Brain pericyte (primary cell): ENCODE measurements around the gene CHTOP.

Experiments
- DNase-seq: peaks from one replicate; pipeline ENCODE4 v3.0.0-alpha.2; 2012; ENCODE audit warnings: low read depth, low spot score

CHTOP gene

DNA sequence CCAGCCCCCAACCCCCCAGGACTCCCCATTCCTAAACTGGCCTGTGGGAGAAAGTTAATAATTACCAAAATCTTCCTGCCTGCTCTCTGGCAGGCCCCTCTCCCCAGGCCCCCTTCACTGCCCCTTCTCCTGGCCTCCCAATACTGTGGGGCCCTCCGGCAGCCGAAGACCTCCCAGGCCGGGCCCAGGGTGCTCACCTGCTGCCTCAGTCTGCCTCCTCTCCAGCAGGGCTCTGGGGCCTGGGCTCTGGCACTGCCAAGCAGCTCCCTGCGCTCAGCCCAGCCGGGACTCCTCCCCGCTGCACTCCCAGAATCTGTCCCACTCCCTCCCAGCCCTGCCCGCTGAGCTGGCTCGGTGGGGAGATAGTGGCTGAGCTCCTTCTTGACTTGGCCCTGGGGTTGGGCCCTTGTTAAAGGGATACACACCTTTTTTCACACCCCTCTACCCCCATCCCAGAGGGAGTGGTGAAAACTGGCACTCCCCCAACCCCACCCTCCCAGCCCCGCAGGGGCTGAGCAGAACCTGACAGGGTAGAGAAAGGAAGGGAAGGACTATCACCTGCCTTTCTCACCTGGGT is 21.0 kb upstream of the CHTOP start, which contains the start of gene S100A16:
S100A16 (minus strand) TSS at position 383 of the 577 bp plus-strand sequence. CDS start 4,986 bp downstream, outside the sequence.
- DNase-seq: no peak

DNA sequence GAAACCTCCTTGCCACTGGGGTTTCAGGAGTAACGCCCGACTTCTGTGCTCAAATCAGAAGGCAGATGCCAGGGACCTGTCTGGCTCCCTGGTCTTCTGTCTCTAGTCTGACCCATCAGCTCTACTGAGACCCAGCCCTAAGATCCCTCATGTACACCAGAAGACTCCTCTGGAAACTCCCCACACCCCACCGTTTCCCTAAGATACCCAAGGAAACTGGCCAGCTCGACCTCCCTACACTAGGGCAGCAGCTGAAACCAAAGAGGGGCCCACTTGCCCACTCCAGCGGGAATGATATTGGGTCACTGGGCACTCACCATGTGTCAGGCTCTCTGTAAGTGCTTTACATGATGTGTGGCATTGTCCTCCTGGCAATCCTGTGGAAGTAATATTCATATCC is 20.5 kb upstream of the CHTOP start:
- DNase-seq: no peak

DNA sequence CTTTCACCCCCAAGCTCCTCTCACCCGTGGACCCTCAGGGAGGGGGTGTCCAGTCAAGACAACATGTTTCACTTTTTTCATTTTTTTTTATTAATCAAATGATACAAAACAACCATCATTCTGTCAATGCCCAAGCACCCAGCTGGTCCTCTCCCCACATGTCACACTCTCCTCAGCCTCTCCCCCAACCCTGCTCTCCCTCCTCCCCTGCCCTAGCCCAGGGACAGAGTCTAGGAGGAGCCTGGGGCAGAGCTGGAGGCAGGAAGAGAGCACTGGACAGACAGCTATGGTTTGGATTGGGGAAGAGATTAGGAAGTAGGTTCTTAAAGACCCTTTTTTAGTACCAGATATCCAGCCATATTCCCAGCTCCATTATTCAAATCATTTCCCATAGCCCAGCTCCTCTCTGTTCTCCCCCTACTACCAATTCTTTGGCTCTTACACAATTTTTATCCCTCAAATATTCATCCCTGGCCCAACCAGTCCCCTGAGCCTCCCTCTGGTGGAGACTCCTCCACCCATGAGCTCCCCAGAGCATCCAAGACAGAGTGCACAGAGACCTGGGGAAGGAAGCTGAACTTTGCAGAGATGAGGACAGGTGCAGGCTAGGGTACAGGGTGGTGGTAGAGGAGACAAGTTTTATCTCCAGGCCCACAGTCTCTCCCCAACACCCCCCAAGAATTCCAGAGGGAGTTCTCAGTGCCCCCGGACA is 19.5 kb upstream of the CHTOP start:
- DNase-seq: no peak

DNA sequence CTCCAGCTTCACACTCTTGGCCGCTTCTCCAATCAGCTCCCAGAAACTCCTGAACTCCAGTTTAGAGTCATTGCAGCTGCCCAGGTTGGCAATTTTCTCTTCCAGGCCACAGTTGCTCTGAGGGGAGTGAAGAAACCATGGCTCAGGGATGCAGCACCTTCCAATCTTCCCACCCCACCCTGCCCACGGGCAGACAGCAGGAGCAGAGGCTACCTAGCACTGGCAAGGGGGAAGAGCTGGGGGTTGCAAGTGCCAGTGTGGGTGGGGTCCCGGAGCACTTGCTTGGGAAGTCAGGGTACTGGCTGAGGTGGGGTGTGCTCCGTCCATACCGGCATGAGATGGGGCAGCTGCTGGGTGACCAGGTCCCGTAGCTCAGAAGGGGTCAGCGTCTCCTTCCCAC is 19.0 kb upstream of the CHTOP start:
- DNase-seq: no peak

DNA sequence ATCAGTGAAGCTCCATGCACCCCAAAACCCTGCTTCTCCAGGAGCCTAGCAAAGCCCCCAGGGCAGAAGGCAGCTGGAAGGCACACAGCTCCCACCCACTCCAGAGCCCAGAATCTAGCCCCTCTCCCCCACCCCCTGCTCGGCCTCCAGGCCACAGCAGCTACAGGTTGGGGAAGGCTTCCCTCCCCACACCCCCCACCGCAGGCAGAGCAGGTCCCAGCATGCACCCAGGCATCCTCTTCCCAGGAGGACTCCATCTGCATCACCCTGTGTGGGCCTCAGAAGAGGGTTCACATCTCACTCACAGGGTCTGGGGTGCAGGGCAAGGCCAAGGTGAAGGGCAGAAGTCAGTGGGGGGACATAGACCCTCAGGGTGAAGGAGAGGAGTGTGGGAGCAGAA is 18.5 kb upstream of the CHTOP start:
- no peak for DNase-seq

DNA sequence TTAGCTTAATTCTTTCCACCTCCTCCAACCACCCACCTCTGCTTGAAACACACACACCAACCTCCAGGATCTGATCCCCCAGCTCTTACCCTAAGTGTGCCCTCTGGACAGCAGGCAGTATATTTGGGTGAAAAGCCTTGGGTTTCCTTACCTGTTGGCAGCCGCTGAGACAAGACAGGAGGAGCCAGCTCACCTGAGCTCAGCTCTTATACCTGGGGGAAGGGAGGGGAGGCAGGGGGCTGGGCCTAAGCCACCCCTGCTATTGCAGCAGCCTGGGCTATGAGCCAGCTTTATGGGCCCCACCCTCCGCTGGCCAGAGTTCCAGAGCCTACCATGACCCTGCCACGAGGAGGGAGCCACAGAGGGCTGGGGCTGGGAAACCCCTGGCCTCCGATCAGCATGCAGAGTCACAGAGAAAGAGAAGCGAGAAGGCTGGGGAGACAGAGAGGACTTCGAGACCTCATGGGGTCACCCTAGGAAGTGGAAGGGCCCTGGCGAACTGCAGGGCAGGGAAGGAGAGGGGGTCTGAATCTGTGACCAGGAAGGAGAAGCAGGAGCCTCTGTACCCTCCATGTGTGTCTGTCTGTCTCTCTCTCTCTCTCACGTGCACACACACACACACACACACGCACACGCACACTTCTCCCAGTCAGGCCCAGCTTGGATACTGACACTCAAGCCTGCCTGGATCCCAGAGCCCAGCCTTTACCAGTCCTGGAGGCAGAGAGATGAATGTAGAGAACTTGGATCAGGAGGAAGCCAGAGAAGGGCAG is 17.5 kb upstream of the CHTOP start, which contains the start of gene S100A14:
S100A14 (minus strand) TSS at position 182 of the 773 bp plus-strand sequence. CDS start 467 bp downstream, outside the sequence.
- DNase-seq: no peak

DNA sequence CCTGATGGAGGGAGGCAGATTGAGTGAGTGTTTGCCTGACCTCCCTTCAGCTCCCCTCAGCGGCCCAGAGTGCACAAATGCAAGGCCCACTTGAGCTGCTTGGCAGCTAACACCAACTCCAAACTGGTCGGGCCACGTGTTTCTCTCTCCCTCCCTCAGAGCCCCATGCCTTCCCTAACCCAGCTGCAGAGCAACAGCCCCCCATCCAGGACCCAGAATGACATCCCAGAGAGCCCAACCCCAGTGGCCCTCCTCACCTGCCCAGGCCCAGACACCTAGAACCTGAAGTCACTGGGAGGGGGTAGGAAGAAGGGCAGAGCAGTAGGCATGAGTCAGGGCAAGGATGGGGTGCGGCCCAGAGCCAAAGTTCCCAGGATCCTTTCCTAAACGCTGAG is 17.0 kb upstream of the CHTOP start:
- DNase-seq: no peak

DNA sequence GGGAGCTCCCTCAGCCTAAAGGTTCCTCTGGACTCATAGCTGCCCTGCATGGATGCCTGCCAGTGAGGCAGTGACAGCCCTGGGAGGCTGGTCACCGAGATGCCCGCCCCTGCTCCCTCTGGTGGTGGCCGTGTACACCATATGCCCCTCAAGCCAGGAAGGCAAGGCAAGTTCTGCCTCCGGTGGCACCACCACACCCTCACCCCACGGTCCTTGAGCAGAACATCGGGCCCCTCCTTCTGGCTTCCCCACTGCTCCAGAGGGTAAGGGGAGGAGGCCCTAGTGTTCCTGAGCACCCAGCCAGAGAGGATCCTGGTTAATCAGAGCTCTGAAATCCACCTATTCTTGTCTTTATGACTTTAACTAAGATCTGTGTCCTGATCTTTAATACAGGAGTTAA is 16.2 kb upstream of the CHTOP start:
- no peak for DNase-seq

DNA sequence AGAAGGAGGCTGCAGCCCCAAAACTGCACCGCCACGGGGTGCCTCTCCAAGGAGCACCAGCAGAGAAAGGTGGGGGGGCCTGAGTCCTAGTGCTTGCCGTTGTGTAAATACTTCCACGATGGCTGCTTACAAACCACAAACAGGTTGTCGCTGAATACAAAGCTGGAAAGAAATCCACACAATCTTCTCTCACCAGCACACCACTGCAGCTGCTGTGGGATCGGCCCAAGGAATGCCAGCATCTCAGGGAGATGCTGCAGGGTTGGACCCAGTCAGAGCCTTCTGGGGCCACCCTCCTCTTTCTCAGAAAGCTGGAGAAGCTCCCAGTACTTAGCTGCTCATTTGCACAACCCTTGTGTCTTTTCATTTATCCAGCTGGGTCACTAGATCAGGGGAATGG is 14.7 kb upstream of the CHTOP start:
- no peak for DNase-seq

DNA sequence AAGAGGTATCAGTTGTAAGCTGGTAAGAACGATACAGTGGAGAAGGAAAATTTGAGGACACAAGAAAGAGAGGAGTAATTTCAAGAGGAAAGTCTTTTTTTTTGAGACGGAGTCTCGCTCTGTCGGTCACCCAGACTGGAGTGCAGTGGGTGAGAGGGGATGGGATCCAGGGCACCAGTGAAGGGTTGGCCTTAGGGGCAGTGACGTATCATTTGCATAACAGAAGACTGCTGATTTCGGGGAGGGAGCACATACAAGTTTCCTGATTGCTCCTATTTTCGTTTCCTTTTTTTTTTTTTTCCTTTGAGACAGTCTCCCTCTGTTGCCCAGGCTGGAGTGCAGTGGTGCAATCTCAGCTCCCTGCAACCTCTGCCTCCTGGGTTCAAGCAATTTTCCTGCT is 10.8 kb upstream of the CHTOP start:
- DNase-seq: no peak

DNA sequence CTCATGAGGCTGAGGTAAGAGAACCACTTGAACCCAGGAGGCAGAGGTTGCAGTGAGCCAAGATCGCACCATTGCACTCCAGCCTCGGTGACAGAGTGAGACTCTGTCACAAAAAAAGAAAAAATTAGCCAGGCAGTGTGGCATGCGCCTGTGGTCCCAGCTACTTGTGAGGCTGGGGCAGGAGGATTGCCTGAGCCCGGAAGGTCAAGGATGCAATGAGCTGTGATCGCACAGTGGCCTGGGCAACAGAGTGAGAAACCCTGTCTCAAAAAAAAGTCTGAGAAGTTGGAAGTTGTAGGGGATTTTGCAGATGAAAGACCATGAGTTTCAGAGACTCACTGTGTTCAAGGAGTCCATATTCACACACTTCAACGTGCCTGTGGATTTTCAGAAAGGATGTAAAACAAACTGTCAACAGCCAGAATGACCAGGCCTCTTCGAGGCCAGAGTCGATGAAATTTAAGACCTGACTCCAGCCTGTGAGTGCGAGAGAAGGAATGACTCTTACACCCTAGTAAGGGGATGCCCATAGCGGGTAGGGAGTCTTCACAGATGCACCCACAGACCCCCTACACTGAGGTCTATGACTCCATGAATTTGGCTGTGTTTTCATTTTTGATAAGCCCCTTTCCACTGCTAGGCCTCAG is 8.8 kb upstream of the CHTOP start:
- DNase-seq: no peak

DNA sequence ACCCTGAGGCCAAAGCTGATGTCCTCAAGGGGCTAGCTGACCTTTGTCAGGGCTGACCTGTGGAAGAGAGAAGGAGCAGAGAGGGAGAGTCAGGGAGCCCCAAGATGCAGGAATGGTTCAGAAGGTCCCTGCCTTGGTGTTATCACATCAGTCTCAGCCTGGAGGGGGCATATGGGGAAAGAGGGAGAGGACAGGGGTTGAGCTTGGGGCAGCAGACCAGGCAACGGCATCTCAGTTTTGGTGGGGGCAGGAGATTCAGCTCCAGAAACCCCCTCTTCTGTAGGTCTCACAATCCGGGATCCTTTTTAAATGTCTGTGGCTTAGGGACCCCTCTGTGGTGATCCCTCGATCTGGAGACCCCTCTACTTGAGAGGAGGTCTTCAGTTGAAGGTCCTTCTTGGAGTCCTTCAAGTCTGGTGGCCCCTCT is 7.4 kb upstream of the CHTOP start:
- no peak for DNase-seq

DNA sequence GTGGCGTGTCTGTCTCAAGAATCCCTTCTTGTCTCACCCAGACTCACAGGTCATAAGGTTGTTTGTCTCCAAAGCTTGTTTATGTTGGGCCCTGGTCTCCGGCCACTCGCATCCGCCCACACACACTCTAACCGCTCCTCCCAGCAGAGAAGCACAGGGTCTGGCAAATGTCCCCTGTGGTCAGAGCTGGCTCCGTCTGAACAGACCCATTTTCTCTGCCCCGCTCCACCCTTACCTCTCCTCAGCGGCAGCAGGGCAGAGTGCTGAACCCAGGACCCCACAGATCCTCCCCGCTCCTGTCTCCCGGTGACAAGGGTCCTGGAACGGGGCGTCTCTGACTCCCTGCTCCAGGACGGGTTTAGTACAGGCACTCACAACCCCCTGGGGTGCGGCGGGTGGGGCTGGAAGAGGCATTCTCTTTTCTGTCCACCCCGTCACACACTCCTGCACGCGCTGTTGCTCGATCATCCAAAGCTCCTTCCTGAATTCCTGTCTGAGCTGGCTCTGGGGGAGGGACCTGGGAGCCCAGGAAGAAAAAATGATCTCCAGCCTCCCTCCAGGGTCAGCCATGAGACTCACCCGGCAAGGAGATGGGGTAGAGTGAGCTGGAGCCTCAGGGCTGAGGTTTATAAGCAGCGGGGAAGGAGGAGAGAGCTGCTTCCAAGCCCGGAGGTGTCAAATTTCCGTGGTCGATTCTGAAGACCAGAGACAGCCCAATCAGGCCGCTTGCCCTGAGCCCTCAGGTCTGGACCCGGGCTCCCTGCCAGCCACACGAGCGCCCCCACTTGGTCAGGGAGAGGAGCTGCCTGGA is 6.8 kb upstream of the CHTOP start, which contains the start of gene S100A13:
S100A13 (minus strand) TSS at position 602 of the 811 bp plus-strand sequence. CDS start 1,033 bp downstream, outside the sequence.
- DNase-seq: peak; percentile 73

DNA sequence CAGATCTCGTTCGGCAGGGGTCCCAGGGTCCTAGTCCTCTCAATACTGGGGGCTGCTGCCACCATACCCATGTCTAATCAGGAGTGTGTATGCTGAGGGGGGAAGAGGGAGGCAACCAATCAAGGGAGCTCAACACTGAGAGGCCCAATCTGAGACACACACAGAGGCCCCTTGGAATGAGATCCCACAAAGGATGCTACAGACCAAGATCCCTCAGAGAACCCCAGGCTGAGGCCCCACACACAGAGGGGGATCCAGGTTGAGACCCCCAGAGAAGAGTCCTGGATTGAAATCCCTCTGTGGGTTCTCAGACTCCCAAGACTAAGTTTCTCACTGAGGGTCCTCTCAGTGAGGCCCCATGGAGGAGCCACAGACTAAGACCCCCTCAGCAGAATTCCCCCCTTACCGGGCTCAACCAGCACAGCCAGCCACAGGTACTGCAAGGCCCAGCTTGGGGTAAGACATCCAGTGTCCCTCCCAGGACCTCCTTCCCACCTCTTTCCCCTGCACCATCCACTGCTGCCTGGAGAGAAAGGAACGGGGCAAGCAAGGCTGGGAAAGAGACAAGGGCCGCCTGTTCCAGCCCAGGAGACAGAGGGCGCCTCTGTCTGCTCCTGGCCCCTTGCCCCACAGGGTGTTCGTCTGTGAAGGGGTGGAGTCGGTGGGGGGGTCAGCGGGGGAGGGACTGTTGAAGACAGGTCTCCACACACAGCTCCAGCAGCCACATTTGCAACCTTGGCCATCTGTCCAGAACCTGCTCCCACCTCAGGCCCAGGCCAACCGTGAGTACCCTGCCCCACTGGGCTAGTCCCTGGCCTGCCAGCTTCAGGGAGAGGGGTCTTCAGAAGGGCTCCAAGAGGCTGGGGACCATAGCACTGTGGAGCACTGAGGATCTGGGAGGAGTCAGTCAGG is 5.9 kb upstream of the CHTOP start, which contains the start of gene S100A1:
S100A1 (plus strand) TSS at position 720 of the 912 bp plus-strand sequence. CDS start 2,088 bp downstream, outside the sequence.
- no peak for DNase-seq

DNA sequence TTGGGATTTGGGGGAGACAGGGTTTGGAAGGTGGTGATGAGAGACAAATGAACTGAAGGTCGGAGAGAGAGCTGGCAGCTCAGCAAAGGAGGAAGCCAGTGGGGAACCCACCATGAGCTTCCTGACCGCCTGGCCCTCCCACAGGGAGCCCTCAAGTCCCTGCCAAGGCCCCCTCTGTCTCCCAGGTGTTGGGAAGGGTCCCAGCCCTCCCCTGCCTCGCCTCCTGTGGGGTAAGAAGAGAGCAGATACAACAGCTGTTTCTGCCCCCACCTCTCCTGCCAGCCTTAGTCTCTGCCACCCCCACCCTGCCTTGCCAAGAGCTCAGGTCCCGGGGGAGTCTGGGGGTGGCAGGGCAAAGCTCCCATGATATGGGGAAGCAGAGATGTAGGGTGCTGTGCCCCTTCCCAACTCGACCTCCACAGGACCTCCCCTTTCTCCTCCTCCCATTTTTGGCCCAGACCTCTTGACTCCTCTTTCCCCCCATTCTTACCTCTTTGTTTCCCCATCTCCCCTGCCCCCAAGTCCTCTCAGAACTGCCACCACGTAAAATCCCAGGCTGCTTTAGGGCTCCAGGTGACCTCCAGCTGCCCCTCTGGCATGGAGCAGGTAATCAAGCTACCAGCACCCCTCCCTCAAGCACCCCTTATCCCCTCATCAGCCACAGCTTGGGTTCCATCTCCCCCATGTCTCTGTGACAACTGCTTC is 5.1 kb upstream of the CHTOP start:
- DNase-seq: no peak

DNA sequence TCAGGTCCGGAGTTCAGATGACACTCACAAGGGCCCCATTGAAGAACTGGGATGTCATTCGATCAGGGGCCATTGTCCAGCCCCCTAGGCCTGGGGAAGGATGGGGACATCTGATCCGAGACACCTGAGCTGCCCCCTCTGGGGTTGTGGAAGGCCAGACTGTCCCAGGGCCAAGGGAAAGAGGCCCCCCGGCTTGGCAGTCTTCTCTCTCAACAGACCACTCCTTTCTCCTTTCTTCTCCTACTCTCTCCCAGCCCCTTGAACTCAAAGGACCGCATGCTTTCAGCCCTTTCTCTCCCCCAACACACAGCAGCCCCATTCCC is 4.6 kb upstream of the CHTOP start:
- DNase-seq: no peak

DNA sequence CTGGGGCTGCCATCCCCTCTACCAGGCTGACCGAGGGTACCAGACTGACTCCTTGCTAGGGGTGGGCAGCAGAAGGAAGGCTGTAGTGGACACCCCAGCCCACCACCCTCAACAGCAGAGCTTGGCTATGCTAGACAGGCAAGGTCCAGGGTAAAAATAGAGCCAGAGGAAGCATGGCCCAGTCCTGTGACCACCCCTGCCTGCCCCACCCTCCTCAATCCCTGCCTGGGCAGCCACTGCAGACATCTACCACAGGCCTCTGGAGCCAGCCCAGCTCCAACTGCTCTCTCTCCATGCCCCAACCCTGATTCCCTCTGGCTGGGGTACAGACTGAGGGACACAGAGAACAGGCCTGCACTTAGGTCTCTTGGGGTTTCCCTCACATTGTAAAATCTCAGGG is 3.9 kb upstream of the CHTOP start:
- no peak for DNase-seq

DNA sequence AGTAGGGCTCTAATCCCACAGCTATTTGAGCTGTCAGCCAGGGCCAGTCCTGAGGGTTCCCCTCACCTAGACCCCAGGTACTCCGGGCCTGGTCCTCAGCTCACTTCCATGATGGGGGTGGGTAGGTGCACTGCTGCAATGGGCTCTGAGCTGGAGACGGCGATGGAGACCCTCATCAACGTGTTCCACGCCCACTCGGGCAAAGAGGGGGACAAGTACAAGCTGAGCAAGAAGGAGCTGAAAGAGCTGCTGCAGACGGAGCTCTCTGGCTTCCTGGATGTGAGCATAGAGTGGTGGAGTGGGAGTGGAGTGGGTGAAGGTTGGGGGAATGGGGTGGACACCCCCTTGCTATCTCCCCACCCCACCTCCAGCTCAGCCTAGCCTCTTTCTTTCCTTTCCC is 3.5 kb upstream of the CHTOP start:
- DNase-seq: no peak
